BLaER1 treated with 17β-estradiol and CSF1 and Interleukin-3, amounts not matched to agents 10 nM and 100 nM (cell line): ENCODE results near the gene BSG.
"Not testable (repeated sequence)": the region's sequence is repeated elsewhere in the genome, so short reads cannot be mapped to it uniquely, and the experiment has no call there.

ENCODE experiments used
- H3K27ac ChIP-seq, 11 experiments: shearing (Covaris generic); formaldehyde crosslinking; 2 replicates each; pipeline ENCODE4 v1.8.1; 2022
- H3K27me3 ChIP-seq, 11 experiments: shearing (Covaris generic); formaldehyde crosslinking; 2 replicates each; pipeline ENCODE4 v1.8.1; 2022
- H3K36me3 ChIP-seq, 11 experiments: shearing (Covaris generic); formaldehyde crosslinking; 2 replicates each; pipeline ENCODE4 v1.8.1; 2022
- H3K4me1 ChIP-seq, 10 experiments: shearing (Covaris generic); formaldehyde crosslinking; 2 replicates each; pipeline ENCODE4 v1.8.1; 2022
- H3K4me2 ChIP-seq, 11 experiments: shearing (Covaris generic); formaldehyde crosslinking; 2 replicates each; pipeline ENCODE4 v1.8.1; 2022
- H3K4me3 ChIP-seq, 10 experiments: shearing (Covaris generic); formaldehyde crosslinking; 2 replicates each; pipeline ENCODE4 v1.8.1; 2022
- H3K9ac ChIP-seq, 11 experiments: shearing (Covaris generic); formaldehyde crosslinking; 2 replicates each; pipeline ENCODE4 v1.8.1; 2022
- H3K9me3 ChIP-seq, 11 experiments: shearing (Covaris generic); formaldehyde crosslinking; replicated peaks in 1 of 11; 2 replicates each; pipeline ENCODE4 v1.8.1; 2022
- H4K20me1 ChIP-seq, 11 experiments: shearing (Covaris generic); formaldehyde crosslinking; 2 replicates each; pipeline ENCODE4 v1.8.1; 2022
- Cebpa-rat ChIP-seq, 11 experiments: shearing (Covaris generic); IDR thresholded peaks; 2 replicates each; pipeline ENCODE4 v1.8.1; 2022

BSG gene

GRCh38 chr19:580274-580835 lies 8.0 kb downstream of the BSG start:
- H3K4me1 ChIP-seq = peaks cover 26 to 36% (median 30%) of the 10 kb centered on the region in 10 experiments
- no peak overlapping the region for H3K27ac ChIP-seq
- peaks cover 56 to 82% (median 71%) of the 10 kb centered on the region in 11 experiments for H3K36me3 ChIP-seq
- H3K9ac ChIP-seq = no peak overlapping the region
- no peak overlapping the region for H3K4me2 ChIP-seq
- H3K4me3 ChIP-seq = no peak overlapping the region
- peaks cover 85 to 98% (median 96%) of the 10 kb centered on the region in 11 experiments for H4K20me1 ChIP-seq
- TF ChIP-seq Cebpa-rat (IDR thresholded peaks at IDR 0.05) = no peak
- H3K27me3 ChIP-seq = no peaks in the 10 kb centered on the region
- H3K9me3 ChIP-seq = no peaks in the 10 kb centered on the region

- H3K4me3 ChIP-seq = no peak overlapping the region
Observed at GRCh38 chr19:581399-582111, 9.2 kb downstream of the BSG start.

GRCh38 chr19:582497-583197 lies 10.3 kb downstream of the BSG start:
- Histone ChIP-seq H3K4me2 (no peak overlapping the region), H3K27me3 (peaks cover 1 to 17% (median 5%) of the 10 kb centered on the region in 11 experiments; a peak in 21 of 22 replicates), H3K4me3 (no peak overlapping the region), H3K9me3 (no peaks in the 10 kb centered on the region), H3K4me1 (peaks cover 4 to 15% (median 11%) of the 10 kb centered on the region in 10 experiments), H3K9ac (no peak overlapping the region), H3K27ac (no peak overlapping the region), H3K36me3 (peaks cover 50 to 63% (median 59%) of the 10 kb centered on the region in 11 experiments), H4K20me1 (peaks cover 63 to 98% (median 86%) of the 10 kb centered on the region in 11 experiments)
- no peak for TF ChIP-seq Cebpa-rat (IDR thresholded peaks at IDR 0.05)

More at GRCh38 chr19:581399-582111, 9.2 kb downstream of the BSG start:
- Histone ChIP-seq H3K9me3 (no peaks in the 10 kb centered on the region), H3K36me3 (peaks cover 56 to 73% (median 69%) of the 10 kb centered on the region in 11 experiments), H3K9ac (peak overlapping the region in 2 of 11 experiments; percentile 5 to 16; a peak in 1 of 22 replicates), H3K27ac (no peak overlapping the region), H4K20me1 (peaks cover 74 to 98% (median 94%) of the 10 kb centered on the region in 11 experiments), H3K27me3 (peaks cover 0 to 7% (median 0%) of the 10 kb centered on the region in 11 experiments; a peak in 4 of 22 replicates), H3K4me1 (peaks cover 14 to 24% (median 19%) of the 10 kb centered on the region in 10 experiments), H3K4me2 (no peak overlapping the region)
- TF ChIP-seq Cebpa-rat (IDR thresholded peaks at IDR 0.05) = no peak

- Histone ChIP-seq H3K4me2 (peak overlapping the region in 1 of 11 experiments; percentile 25; a peak in 1 of 22 replicates), H3K27me3 (peaks cover 8 to 24% (median 12%) of the 10 kb centered on the region in 11 experiments), H3K9ac (0 out of 22 replicates have a peak overlapping the region, but pooled peaks of 1 of the 11 experiments have one; percentile 15), H3K4me1 (peaks cover 7 to 19% (median 14%) of the 10 kb centered on the region in 10 experiments; a peak in 19 of 20 replicates), H3K36me3 (peaks cover 43 to 55% (median 52%) of the 10 kb centered on the region in 11 experiments), H3K9me3 (no peaks in the 10 kb centered on the region), H3K4me3 (no peak overlapping the region), H4K20me1 (peaks cover 56 to 98% (median 86%) of the 10 kb centered on the region in 11 experiments), H3K27ac (no peak overlapping the region)
- no peak for TF ChIP-seq Cebpa-rat (IDR thresholded peaks at IDR 0.05)
Observed at GRCh38 chr19:583198-583967, 11.0 kb downstream of the BSG start.

- peak overlapping the region in 1 of 11 experiments; percentile 25; a peak in 1 of 22 replicates for H3K4me2 ChIP-seq
- TF ChIP-seq Cebpa-rat (IDR thresholded peaks at IDR 0.05) = no peak
- H4K20me1 ChIP-seq = peaks cover 51 to 98% (median 86%) of the 10 kb centered on the region in 11 experiments
- H3K9me3 ChIP-seq = no peaks in the 10 kb centered on the region
- peaks cover 14 to 30% (median 17%) of the 10 kb centered on the region in 11 experiments for H3K27me3 ChIP-seq
- 0 out of 22 replicates have a peak overlapping the region, but pooled peaks of 1 of the 11 experiments have one; percentile 15 for H3K9ac ChIP-seq
- no peak overlapping the region for H3K4me3 ChIP-seq
- no peak overlapping the region for H3K27ac ChIP-seq
- H3K36me3 ChIP-seq = peaks cover 40 to 50% (median 47%) of the 10 kb centered on the region in 11 experiments
- peaks cover 9 to 24% (median 16%) of the 10 kb centered on the region in 10 experiments; a peak in 19 of 20 replicates for H3K4me1 ChIP-seq
Observed at GRCh38 chr19:583968-584239, 11.5 kb downstream of the BSG start.

GRCh38 chr19:584240-585001 lies 12.0 kb downstream of the BSG start:
- Histone ChIP-seq H3K27ac (no peak overlapping the region), H3K27me3 (peaks cover 19 to 35% (median 23%) of the 10 kb centered on the region in 11 experiments), H3K9me3 (no peaks in the 10 kb centered on the region), H3K4me1 (peaks cover 9 to 26% (median 17%) of the 10 kb centered on the region in 10 experiments; a peak in 19 of 20 replicates), H3K4me2 (peak overlapping the region in 1 of 11 experiments; percentile 25; a peak in 1 of 22 replicates), H3K36me3 (peaks cover 35 to 45% (median 41%) of the 10 kb centered on the region in 11 experiments), H4K20me1 (peaks cover 46 to 98% (median 86%) of the 10 kb centered on the region in 11 experiments), H3K4me3 (no peak overlapping the region), H3K9ac (0 out of 22 replicates have a peak overlapping the region, but pooled peaks of 1 of the 11 experiments have one; percentile 15)
- no peak for TF ChIP-seq Cebpa-rat (IDR thresholded peaks at IDR 0.05)

- peaks cover 28 to 38% (median 34%) of the 10 kb centered on the region in 11 experiments for H3K36me3 ChIP-seq
- H4K20me1 ChIP-seq = peaks cover 38 to 92% (median 81%) of the 10 kb centered on the region in 11 experiments
- not testable (repeated sequence) for H3K9ac ChIP-seq, H3K9me3 ChIP-seq, H3K4me3 ChIP-seq, H3K4me2 ChIP-seq, H3K27ac ChIP-seq
- peaks cover 9 to 26% (median 17%) of the 10 kb centered on the region in 10 experiments; a peak in 19 of 20 replicates for H3K4me1 ChIP-seq
- peaks cover 23 to 39% (median 27%) of the 10 kb centered on the region in 11 experiments for H3K27me3 ChIP-seq
Observed at GRCh38 chr19:585146-585545, 12.8 kb downstream of the BSG start.
